Epidermal melanocyte (primary cell): ENCODE measurements around the gene TRAPPC8.
"Not testable (repeated sequence)": the region's sequence is repeated elsewhere in the genome, so short reads cannot be mapped to it uniquely, and the experiment has no call there.

Source experiments
- DNase-seq: peaks from one replicate; pipeline ENCODE4 v3.0.0; 2011; ENCODE audit warnings: low spot score; ENCODE audit not compliant: insufficient read length

The TRAPPC8 gene

GRCh38 chr18:31875301-31875700 is 67.6 kb downstream of the TRAPPC8 start:
- DNase-seq = no peak

- DNase-seq = no peak
Measured at GRCh38 chr18:31863103-31863502, 79.8 kb downstream of the TRAPPC8 start.

- no peak for DNase-seq
Measured at GRCh38 chr18:31860488-31860887, 82.4 kb downstream of the TRAPPC8 start.

GRCh38 chr18:31857526-31858106 is 85.3 kb downstream of the TRAPPC8 start:
- no peak for DNase-seq

- no peak for DNase-seq
Measured at GRCh38 chr18:31850844-31851243, 92.1 kb downstream of the TRAPPC8 start.

GRCh38 chr18:31840499-31840898 is 102.4 kb downstream of the TRAPPC8 start:
- no peak for DNase-seq

- DNase-seq = no peak
Measured at GRCh38 chr18:31837879-31838278, 105.0 kb downstream of the TRAPPC8 start.

GRCh38 chr18:31835528-31836133 is 107.3 kb downstream of the TRAPPC8 start:
- no peak for DNase-seq

GRCh38 chr18:31831903-31832302 is 111.0 kb downstream of the TRAPPC8 start:
- no peak for DNase-seq

- no peak for DNase-seq
Measured at GRCh38 chr18:31830686-31831085, 112.2 kb downstream of the TRAPPC8 start.

- DNase-seq = no peak
Measured at GRCh38 chr18:31828613-31829012, 114.3 kb downstream of the TRAPPC8 start.

- not testable (repeated sequence) for DNase-seq
Measured at GRCh38 chr18:31826673-31827325, 116.1 kb downstream of the TRAPPC8 start.

GRCh38 chr18:31825772-31826171 is 117.2 kb downstream of the TRAPPC8 start:
- no peak for DNase-seq

- DNase-seq = no peak
Measured at GRCh38 chr18:31821545-31822171, 121.3 kb downstream of the TRAPPC8 start.

GRCh38 chr18:31819925-31820229 is 123.1 kb downstream of the TRAPPC8 start:
- no peak for DNase-seq

- DNase-seq = no peak
Measured at GRCh38 chr18:31819106-31819924, 123.6 kb downstream of the TRAPPC8 start.

GRCh38 chr18:31814132-31814531 is 128.8 kb downstream of the TRAPPC8 start:
- no peak for DNase-seq

- DNase-seq = not testable (repeated sequence)
Measured at GRCh38 chr18:31810336-31811130, 132.4 kb downstream of the TRAPPC8 start.

- not testable (repeated sequence) for DNase-seq
Measured at GRCh38 chr18:31809049-31809448, 133.9 kb downstream of the TRAPPC8 start.

- no peak for DNase-seq
Measured at GRCh38 chr18:31801078-31801477, 141.8 kb downstream of the TRAPPC8 start.

- DNase-seq = not testable (repeated sequence)
Measured at GRCh38 chr18:31799257-31799656, 143.7 kb downstream of the TRAPPC8 start.
